GM08714 (cell line): Measurements from ENCODE around the gene SMU1.

Source experiments
- H3K4me3 ChIP-seq: fragments of 200-500 bp; sonication (Bioruptor generic); 2 replicates; pipeline ENCODE4 v1.5.1; 2014; ENCODE audit warnings: mild to moderate bottlenecking, low read length, inconsistent platforms
- ZNF274 ChIP-seq: IDR thresholded peaks from 2 replicates; pipeline ENCODE4 v1.6.1; 2012; ENCODE audit warnings: mild to moderate bottlenecking, low read depth, low read length

The SMU1 gene

DNA sequence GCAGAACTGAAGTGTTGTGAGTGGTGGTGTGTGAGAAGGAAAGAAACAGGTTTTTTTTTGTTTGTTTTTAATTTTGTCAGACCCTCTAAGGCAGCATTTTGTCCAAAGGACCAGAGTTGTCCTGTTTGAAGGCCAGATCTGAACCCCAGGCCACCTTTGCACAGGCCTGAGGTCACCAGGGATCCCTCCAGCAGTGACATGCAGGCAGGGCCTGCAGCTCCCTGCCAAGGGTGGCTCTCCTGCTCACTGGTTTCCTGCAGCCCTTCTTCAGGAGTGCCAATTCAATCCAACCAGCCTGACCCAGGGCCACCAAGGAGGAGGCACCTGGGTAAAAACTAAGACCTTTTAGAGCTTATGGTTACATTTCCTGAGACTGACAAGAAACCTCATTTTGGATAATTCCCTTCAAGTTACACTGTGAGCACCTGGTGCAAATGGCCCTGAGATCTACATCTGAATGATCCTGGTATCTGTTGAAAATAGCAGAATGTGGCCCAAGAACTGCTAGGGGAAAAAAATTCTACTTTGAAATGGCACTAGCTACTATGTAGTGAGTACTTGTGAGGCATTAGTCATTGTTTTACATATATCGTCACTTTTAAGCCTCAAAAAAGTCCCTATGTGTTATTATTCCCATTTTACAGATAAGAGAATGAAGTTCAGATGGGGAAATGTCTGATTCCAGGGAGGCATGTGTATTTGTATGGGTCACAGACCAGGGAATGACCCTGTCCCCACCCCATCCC lies 33.5 kb upstream of the SMU1 start:
- no peak for TF ChIP-seq ZNF274

DNA sequence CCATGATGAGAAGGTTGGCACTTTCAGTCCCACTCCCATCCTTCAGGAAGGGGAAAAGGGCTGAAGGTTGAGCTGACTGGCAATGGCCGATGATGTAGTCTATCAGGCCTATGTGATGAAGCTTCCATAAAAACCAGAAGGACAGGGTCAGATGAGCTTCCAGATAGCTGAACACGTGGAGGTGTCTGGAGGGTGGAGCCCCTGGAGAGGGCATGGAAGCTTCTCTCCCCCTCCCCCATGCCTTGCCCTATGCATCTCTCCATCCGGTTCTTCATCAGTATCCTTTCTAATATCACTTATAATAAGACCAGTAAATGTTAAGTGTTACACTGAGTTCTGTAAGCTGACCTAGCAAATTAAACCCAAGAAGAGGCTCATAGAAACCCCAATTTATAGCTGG lies 32.6 kb upstream of the SMU1 start:
- H3K4me3 ChIP-seq: no peak overlapping the region
- no peak for TF ChIP-seq ZNF274

More for the DNA sequence above, 33.5 kb upstream of the SMU1 start:
- no peak overlapping the region for H3K4me3 ChIP-seq

DNA sequence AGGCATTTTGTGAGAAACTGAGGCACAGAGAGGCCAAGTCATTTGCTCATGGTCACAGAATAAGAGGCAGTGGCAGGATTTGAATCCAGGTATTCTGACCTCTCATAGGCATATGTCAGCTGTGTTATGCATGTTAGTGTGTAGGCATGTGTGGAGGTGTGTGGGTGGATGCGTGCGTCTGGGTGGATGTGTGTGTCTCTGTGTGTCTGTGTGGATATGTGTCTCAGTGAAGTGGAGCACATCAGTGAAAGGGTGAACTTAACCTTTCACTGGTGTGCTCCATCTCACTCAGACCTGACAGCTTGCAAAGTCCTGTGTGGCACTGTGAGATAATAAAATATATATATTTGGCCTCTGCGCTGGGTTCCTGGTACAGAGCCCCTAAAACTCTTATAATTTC lies 32.0 kb upstream of the SMU1 start:
- H3K4me3 ChIP-seq: no peak overlapping the region
- no peak for TF ChIP-seq ZNF274

DNA sequence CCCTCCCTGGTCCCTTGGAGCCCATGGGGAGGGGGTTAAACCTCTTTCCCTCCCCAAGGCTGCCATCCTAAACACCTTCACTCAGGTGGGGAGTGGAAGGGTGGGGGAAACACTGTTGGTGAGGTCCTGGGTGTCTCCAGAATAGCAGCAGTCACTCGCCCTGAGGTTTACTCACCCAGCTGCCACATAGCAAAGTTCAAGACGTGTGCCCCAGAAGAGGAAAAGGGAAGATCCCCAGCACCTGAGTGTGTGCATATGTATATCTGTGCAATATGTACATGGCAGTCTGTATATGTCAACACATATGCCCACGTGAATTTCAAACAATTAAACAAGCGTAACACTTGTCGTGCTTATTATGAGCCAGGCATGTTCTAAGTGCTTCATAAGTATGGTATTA lies 31.3 kb upstream of the SMU1 start:
- no peak for TF ChIP-seq ZNF274
- no peak overlapping the region for H3K4me3 ChIP-seq

DNA sequence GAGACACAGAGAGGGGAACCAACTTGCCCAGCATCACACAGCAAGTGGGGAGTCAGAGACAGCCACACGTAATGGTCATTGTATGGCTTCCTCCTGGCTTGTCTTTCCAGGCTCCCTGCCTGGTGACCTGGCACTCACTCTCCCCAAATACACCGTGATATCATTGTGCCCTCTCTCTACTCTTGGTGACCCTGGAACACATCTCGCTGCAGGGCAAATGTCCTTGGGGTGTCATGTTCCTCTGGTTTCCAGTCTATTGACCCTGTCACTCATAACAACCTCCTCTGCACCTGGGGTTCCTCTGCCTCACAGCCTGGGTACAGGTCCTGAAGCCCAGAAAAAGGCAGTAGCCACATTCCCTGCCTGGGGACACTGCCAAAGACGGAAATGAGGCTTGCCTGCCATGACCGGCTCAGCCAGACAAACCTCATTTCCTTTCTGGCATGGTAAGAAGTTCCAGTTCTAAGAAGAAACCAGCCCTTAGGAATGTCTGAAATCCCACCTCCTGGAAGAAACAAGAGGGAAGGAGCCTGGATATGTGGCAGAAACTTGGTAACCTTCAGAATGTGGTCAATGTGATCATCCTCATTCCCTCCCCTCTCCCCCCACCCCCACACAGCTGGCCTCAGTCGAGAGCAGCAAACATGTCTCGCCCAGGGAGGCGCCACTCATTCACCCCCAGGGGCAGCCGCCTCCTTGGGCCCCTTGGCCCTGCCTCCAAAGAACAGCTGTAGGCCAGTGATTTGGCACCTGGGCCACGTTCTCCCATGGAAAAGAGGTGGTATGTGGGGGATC lies 30.6 kb upstream of the SMU1 start:
- no peak for TF ChIP-seq ZNF274
- H3K4me3 ChIP-seq: no peak overlapping the region

DNA sequence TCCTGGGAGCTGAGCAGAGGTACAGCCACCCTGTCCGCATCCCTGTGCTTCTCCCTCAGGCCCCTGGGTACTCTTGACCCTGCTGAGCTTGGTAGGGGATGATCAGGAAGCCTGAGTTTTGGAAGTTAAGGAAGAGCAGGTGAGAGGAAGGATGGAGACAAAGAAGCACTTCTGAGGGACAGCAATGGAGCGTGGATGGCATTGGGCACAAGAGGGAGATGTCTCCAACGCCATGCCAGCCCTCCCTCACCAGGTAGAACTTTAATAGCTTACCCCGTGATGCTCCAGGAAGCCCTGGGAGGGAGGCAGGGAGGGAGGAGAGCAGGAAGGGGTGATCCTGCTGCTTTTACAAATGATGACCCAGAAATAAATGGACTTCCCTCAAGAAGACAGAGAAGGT lies 29.9 kb upstream of the SMU1 start:
- H3K4me3 ChIP-seq: no peak overlapping the region
- no peak for TF ChIP-seq ZNF274

DNA sequence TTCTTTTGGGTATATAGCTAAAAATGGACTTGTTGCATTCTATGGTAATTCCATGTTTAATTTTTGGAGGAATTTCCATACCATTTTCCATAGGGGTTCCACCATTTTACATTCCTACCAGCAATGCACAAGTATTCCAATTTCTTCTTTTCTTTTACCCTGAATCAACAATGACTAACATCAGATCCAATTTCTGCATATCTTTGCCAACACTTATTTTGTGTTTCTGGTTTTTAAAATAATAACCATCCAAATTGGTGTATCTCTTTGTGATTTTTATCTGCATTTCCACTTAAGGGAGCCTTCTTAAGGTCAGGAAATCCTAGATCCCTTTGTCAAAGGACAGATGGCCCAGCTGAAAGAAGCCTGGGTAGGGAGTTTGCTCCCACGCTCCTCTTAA lies 29.5 kb upstream of the SMU1 start:
- TF ChIP-seq ZNF274: no peak
- H3K4me3 ChIP-seq: no peak overlapping the region

DNA sequence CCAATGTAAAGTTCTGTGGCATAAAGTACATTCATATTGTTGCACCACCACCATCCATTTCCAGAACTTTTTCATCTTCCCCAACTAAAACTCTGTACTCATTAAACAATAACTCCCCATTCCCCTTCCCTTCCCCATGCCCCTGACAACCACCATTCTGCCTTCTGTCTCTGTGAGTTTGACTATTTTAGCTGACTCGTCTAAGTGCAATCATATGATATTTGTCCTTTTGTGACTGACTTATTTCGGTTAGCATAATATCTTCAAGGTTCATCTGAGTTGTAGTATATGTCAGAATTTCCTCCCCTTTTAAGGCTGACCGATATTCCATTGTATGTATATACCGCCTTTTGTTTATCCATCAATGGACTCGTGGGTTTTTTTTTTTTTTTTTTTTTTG lies 29.0 kb upstream of the SMU1 start:
- no peak overlapping the region for H3K4me3 ChIP-seq
- TF ChIP-seq ZNF274: no peak

DNA sequence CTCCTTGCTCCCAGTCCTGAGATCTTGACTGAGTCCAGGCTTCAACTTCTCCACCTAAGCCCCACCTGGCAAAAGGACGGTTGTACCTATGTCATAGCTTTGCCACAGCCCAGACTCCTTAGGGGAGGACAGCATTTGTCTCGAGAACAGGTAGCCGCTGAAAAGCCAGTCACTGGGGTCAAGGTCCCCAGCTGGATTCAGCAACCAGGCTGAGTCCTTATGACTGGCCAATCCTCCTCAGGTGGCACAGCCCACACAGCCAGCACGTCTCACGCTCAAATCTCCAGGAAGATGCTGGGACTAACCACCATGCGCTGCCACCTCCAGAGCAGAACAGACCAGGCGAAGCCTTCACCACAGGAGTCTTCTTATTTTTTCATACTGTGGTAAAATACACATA lies 27.9 kb upstream of the SMU1 start:
- H3K4me3 ChIP-seq: no peak overlapping the region
- TF ChIP-seq ZNF274: no peak

DNA sequence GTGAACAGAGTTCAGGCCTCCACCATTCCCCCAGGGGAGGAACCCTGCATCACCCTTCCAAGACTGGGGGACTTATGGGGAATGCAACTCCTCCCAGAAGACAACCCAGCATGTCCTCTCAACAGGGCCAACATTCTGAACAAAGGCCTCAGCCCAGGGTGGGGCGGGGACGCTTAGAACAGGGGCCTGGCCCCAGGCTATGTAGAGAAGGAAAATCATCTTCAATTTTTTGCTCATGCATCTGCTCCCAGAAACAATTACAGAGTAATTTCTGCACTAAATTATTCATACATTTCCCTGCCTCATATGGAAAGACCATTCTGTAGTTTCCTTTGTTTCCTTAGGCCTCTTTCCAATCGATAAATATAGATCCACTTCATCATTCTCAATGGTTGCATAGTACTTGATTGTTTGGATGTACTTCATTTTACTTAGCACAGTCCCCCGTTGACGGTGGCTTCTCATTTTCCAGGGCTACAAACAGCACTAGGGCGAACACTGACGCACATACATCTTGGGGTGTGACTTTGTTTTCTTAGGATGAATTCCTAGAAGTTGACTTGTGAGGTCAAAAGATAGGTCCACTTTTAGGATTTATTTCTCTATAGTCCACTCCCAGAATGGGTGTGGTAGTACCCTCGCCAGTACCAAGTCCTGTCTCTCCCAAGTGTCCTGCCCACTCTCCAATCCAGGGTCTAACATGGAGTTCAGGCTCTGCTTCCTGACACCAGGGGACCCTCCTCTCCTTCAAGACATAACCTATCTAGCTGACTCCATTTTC lies 27.2 kb upstream of the SMU1 start:
- no peak overlapping the region for H3K4me3 ChIP-seq
- no peak for TF ChIP-seq ZNF274

DNA sequence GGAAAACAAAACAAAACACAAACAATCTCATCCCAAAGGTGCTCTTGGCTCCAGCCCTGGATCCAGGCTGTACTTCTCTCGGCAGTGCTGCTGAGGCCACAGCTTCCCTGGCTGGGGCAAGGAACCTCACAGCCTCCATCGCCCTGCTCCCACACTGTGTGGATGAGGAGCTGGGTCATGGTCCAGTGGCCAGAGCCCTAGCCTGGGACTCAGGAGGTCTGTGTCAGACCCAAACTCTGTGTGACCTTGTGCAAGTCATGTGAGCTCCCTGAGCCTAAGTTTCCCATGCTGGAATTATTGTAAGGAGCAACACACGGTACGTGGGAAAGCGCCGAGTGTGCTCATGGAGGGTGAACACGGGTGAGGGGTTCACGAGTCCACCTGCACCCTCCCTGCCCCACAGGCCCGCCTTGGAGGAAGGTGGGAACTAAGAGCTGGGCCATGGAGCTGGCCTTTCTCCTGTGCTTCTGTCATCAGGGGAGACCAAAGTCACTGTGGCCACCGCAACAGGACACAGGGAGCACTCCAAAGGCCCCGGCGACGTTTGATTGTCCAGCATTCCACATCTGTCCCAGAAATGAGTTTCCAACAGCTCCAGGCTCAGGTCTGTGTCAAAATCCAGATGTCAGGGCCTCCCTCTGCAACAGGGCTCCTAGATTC lies 26.2 kb upstream of the SMU1 start:
- TF ChIP-seq ZNF274: no peak
- no peak overlapping the region for H3K4me3 ChIP-seq

DNA sequence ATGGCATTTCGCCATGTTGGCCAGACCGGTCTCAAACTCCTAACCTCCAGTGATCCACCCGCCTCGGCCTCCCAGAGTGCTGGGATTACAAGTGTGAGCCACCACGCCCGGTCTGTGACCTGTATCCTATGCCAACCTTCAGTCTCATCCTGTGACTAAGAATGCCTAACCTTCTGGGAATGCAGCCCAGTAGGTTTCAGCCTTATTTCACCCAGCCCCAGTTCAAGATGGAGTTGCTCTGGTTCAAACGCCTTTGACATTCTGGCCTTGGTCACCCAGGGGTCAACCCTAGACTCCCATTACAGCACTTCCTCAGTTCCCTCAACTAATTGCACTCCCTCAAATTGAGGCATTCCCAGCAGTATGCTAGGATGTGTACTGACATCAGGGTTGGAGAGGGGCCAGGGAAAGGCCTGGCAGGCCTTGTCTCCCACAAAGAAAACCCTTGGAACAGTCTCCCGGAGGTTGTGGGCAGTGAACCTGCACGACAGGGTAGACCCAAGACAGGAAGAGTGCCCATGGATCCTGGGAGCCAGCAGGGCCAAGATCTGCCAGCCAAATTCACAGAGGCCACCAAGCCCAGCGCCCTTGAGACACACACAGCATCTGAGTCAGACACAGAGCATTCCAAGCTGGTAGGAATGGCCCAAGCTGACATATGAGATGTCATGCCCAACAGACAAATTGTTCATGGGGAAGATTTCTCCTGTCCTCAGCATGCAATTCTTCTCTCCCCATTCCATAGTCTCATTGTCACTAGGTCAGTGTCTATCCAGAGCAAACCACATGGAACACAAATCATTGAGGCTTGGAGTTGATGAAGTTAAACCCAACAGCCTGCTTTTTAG lies 24.9 kb upstream of the SMU1 start:
- TF ChIP-seq ZNF274: no peak
- no peak overlapping the region for H3K4me3 ChIP-seq

DNA sequence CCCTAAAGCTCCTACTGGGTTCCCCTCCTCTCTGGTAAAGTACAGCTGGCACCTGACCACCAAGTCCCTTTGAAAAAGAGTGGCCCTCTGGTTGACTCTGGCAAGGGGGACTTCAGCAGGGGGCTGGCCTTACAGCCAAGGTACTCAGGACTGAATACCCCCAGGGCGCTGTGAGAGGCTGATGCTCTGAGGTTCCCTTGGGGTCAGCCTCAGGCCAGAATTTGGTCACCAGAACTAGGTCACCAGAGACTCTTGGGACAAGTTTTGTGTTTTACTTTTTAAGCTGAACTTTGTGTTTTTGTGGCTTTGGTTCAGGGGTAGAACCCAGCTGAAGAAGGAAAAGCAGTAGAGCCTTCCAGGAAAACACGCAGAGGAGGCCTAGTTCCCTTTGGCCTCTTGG lies 23.3 kb upstream of the SMU1 start:
- TF ChIP-seq ZNF274: no peak
- no peak overlapping the region for H3K4me3 ChIP-seq
